Peyer's patch (tissue), 4 donors: ENCODE data around the gene PRKAR1B.

Source experiments
- CTCF ChIP-seq, 6 experiments: fragments of 450-650 bp in 4 of 6; fragments of 200-600 bp in 2 of 6; sonication (generic) in 1 of 6; IDR thresholded peaks; one replicate each; pipeline ENCODE4 v1.5.1; 2017 to 2019; ENCODE audit warnings: antibody characterized with exemption in 6 of 6, mild to moderate bottlenecking in 3 of 6, moderate library complexity in 1 of 6
- POLR2A ChIP-seq, 2 donors: fragments of 450-650 bp; IDR thresholded peaks; one replicate each; pipeline ENCODE4 v1.5.1; 2017; ENCODE audit warnings: antibody characterized with exemption in 2 of 2, mild to moderate bottlenecking in 2 of 2, moderate library complexity in 2 of 2

GRCh38 chr7:645606-646005 is 81.5 kb downstream of the PRKAR1B start:
- TF ChIP-seq POLR2A (IDR thresholded peaks at IDR 0.05) (no peak), CTCF (IDR thresholded peaks at IDR 0.05) (no peak)
